ENCODE measurements around the gene TSPO. TPM values are rescaled to one million over a fixed set of nuclear protein-coding genes. Genes with fewer than 3 reads are reported as not detected.

The TSPO gene
- total and polyA plus RNA-seq, 2 of the 13 experiments (the other 11 are each of a cell fraction or from before 2014, with no cell fraction given), result 0.46 to 1.4 TPM

GRCh38 chr22:43142880-43143562 lies 8.3 kb upstream of the TSPO start, which contains the start of gene MCAT (continued):
- TF ChIP-seq ZBTB8A (CRISPR knock-in tag; IDR thresholded peaks at IDR 0.05; ENCODE audit: borderline replicate concordance, low read depth) (no peak), ZNF709 (CRISPR knock-in tag; IDR thresholded peaks at IDR 0.05) (peak; percentile 73; the same call in 1 of the 2 replicates), NFYC (CRISPR knock-in tag; IDR thresholded peaks at IDR 0.05) (peak; percentile 34; the same call in 1 of the 2 replicates), FUBP1 (CRISPR knock-in tag; IDR thresholded peaks at IDR 0.05; ENCODE audit: borderline replicate concordance) (no peak), ATM (IDR thresholded peaks at IDR 0.05; ENCODE audit: borderline replicate concordance) (no peak), ZNF17 (CRISPR knock-in tag; IDR thresholded peaks at IDR 0.05) (no peak), ZNF580 (CRISPR knock-in tag; IDR thresholded peaks at IDR 0.05; ENCODE audit: borderline replicate concordance, low read depth) (peak; percentile 87; the same call in 1 of the 2 replicates), HES4 (CRISPR knock-in tag; IDR thresholded peaks at IDR 0.05; ENCODE audit: borderline replicate concordance) (0 out of 2 replicates have a peak, but pooled peaks have one; percentile 75), NR2F2 (IDR thresholded peaks at IDR 0.05; ENCODE audit: borderline replicate concordance, low read depth) (no peak), MTERF4 (CRISPR knock-in tag; IDR thresholded peaks at IDR 0.05) (peak; percentile 86; the same call in 1 of the 2 replicates), BRF2 (CRISPR knock-in tag; IDR thresholded peaks at IDR 0.05) (no peak), ZIK1 (CRISPR knock-in tag; IDR thresholded peaks at IDR 0.05; ENCODE audit: borderline replicate concordance, low read depth) (no peak), TFAP4 (IDR thresholded peaks at IDR 0.05; ENCODE audit: borderline replicate concordance, low read depth) (peak; percentile 42; the same call in 1 of the 2 replicates), POLR2AphosphoS5 (IDR thresholded peaks at IDR 0.05; ENCODE audit: low read depth, low read length) (peak; percentile 55), AGO2 (optimal IDR thresholded peaks at IDR 0.05; ENCODE audit: low read depth, low read length) (peak; percentile 31), SALL1 (CRISPR knock-in tag; IDR thresholded peaks at IDR 0.05) (peak; percentile 66), KLF9 (CRISPR knock-in tag; IDR thresholded peaks at IDR 0.05; ENCODE audit: low read depth) (peak; percentile 55; the same call in 1 of the 2 replicates), ZNF557 (CRISPR knock-in tag; IDR thresholded peaks at IDR 0.05) (no peak), RCOR2 (CRISPR knock-in tag; IDR thresholded peaks at IDR 0.05) (no peak), XBP1 (CRISPR knock-in tag; IDR thresholded peaks at IDR 0.05) (no peak), ZNF441 (CRISPR knock-in tag; IDR thresholded peaks at IDR 0.05; ENCODE audit: borderline replicate concordance) (no peak), CSRNP2 (CRISPR knock-in tag; conservative IDR thresholded peaks at IDR 0.05; ENCODE audit: low read depth) (no peak)

Data from HepG2 (cell line).